HG03097 (cell line): Measurements from ENCODE around the gene SERTM2.
"Not testable (repeated sequence)": the region's sequence is repeated elsewhere in the genome, so short reads cannot be mapped to it uniquely, and the experiment has no call there.

Experiments used
- ATAC-seq: cut with Tn5 transposase; IDR thresholded peaks from one replicate; pipeline ENCODE4 v1.9.1; 2021; ENCODE audit not compliant: unreplicated experiment, low FRiP score

The SERTM2 gene

DNA sequence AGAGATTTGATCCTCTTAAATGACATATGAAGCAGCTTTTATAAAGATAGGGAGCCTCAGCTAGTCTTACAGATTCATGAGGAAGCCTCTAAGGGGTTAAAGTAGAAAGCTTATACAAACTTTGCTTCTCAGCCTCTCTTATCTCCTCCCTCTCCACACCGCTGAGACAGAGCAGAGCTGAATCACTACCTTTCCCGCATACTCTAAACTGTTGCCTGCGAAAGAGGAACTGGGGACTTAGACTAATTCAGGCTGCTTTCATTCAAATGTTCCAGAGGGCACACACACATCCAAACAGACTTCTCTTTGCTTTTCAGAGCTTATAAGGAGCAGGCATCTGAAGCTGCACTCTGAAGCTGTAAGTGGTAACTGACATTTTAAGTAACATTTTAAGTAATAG lies at the start of gene SERTM2:
TSS of gene SERTM2 (plus strand) at position 169 of the 400 bp plus-strand sequence. CDS start 7,213 bp downstream, outside the sequence.
- ATAC-seq: no peak

GRCh38 chrX:111465669-111466068 lies 45.8 kb upstream of the SERTM2 start:
- ATAC-seq: no peak

DNA sequence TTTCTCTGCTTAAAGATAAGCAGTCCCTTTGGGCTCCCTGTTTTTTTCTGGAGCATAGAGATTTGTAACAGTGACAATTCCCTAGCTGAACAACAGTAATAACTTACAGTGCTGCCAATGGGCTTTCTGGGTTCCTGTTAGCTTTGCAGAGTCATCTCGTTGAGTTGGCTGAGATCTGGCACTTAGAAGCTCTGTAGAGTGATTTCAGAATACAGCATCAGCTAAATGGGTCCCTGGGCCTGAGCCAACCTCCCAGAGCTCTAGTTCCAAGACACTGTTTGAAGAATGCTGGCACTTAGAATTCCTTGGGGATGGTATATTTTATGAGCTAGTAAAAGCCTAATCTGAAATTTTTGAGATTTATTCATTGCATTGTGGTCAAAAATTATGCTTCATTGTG lies 43.5 kb upstream of the SERTM2 start:
- ATAC-seq: no peak

DNA sequence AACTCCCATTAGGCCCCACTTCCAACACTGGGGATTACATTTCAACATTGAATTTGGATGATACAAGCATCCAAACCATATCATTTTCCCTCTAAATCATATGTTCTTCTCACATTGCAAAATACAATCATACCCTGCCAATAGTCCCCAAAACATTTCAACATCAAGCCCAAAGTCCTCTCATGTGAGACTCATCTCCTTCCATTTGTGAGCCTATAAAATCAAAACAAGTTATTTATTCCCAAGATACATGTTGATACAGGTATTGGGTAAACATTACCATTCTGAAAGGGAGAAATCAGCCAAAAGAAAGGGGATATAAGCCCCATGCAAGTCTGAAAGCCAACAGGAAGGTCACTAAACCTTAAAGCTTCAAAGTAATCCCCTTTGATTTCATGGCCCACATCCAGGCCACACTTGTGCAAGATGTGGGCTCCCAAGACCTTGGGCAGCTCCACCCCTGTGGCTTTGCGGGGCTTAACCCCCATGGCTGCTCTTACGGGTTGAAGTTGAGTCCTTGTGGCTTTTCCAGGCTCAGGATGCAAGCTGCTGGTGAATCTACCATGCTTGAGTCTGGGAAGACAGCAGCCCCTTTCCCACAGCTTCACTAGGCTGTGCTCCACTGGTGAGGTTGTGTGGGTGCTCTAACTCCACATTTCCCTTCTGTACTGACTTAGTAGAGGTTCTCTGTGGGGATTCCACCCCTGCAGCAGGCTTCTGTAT lies 40.6 kb upstream of the SERTM2 start:
- no peak for ATAC-seq

DNA sequence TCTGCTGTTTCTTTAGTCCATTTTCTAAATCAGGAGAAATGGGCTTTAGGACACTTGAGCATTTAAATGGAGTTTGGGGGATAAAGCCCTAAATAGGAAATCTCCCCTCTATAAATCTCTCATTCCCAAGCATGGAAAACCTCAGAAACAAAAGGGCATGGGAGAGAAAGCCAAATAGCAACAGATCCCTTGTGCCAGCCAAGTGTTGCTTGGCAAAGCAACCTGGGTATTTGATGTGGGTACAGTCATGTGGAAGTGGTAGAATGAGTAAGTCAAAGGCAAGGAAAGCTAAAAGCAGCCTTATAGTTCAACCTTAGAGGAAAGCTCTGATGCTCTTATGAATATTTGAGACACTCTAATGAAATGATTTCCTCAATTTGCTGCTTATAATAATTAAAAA lies 29.5 kb upstream of the SERTM2 start:
- no peak for ATAC-seq

DNA sequence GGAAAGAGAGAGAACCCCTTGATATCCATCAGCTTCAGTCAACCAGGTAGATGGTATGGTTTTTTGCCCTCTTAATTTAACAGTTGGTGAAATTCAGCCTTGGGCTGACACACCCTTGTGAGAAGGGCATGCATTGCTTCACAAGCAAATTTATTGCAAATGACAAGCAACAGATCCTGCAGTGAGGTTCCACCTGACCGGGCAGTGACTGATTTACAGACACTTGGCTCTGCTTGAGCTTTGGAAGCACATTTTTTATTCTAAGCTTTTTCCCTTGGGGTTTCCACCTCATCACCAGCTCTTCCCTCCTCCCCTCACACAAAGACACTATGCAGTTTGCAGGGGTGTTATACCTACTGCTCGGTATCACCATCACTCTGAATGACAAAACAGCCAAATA lies 28.3 kb upstream of the SERTM2 start:
- no peak for ATAC-seq

DNA sequence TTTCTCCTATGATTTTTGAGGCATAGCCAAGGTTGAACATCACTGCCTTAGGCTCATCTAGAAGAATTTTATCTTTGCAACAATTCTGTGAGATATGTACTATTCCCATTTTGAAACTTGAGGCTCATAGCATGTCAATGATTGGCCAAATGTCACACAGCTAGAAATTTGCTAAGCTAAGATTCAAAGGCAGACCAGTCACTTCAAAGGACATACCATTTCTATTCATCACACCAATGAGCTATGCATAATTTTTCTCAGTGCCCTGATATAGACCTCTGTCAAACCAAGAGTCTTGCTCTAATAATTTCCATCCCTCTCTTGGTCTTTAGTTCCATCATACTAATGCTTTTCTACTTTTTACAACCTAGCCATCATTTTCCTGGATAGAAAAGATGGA lies 27.6 kb upstream of the SERTM2 start:
- ATAC-seq: no peak

GRCh38 chrX:111490688-111491087 lies 20.8 kb upstream of the SERTM2 start:
- no peak for ATAC-seq

DNA sequence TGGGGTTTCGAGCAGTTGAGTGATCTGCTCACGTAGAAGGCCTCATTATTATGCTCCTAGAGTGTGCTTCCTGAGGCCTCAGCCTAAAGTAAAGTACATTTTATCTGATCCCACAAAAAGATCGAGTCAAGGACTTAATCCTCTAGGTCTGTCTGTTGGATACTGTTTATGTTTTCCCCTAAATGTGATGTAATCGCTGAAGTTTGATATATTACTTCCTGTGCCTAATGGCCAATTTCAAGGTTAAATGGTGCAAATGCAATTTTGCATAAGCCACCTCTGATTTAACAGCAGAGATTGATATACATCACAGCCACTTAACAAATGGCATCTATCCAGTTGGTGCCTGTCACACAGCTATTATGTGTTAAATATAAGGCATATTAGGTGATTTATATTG lies 19.4 kb upstream of the SERTM2 start:
- ATAC-seq: no peak

DNA sequence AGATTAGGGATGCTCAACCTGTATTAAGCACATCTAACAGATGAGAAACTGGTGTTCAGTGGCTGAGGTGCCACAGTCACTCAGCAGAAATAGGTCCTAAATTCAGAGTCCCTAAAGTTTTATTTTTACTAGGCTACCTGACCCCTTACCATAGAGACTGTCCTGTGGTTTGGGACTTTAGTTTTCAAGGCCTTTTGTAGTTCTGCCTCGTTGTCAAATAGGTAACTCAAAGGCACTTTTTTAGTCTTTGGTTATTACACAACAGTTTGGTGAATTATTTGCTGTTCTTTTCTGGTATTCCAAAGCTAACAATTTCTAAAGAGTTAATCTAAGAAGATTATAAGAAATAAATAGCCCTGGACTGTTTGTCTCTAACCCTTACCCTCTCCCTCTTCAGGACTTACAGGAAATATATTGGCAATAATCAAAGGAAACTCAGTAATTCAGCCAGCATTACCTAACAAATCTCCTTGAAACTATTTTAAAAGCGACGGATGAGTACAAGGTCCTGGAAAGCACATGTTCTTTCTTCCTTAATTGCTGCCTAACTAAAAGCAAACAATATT lies 12.8 kb upstream of the SERTM2 start:
- ATAC-seq: no peak

- no peak for ATAC-seq
Observed at GRCh38 chrX:111503485-111503993, 7.9 kb upstream of the SERTM2 start.

GRCh38 chrX:111504941-111505340 lies 6.5 kb upstream of the SERTM2 start:
- ATAC-seq: no peak

DNA sequence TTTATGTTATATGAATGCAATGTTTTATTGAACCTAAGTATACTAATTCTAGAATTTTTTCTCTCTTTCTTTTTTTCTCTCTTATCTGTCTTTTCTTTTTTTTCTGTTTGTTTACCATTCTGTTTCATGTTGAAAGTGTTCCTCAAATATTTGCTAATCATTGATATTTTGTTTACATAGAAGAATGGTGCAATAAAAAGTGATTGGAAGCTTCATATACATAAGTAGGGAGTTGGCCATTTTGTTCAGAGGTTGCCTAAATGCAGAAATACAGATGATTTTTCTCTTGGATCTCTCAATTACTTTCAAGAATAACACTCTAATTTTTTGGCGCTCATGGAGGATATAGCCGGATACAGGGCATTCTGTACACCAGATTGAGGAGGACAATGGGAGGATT lies 5.7 kb upstream of the SERTM2 start:
- ATAC-seq: no peak

DNA sequence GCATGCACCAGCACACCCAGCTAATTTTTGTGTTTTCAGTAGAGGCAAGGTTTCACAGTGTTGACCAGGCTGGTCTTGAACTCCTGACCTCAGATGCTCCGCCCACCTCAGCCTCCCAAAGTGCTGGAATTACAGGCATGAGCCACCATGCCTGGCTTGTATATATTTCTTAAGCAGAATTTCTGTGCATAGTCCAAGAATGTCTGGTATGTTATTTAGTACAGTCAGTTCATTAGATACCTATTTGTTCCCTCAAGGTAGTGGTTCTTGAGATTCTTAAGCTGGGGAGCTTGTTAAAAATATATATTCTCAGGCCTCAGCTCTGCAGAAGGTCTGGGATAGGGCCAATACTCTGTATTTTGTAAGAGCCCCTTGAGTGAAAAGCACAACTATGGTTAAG lies 4.6 kb upstream of the SERTM2 start:
- no peak for ATAC-seq

DNA sequence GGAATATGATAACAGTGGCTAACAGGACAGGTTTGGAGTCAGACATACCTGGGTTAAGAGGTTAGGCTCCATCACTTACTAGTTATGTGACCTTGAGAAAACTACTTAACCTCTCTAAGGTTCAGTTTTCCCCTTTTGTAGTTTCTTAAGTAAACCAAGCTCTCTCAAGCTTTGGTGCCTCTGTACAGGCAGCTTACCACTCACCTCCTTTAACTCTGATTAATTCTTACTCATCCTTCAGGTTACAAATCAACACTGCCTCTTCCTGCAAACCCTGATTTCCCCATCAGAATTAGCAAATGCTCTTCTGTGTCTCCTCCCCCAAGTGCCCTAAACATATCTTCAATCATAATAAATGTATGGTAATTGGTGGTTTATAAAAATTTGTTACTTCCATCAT lies 3.5 kb upstream of the SERTM2 start:
- ATAC-seq: no peak

DNA sequence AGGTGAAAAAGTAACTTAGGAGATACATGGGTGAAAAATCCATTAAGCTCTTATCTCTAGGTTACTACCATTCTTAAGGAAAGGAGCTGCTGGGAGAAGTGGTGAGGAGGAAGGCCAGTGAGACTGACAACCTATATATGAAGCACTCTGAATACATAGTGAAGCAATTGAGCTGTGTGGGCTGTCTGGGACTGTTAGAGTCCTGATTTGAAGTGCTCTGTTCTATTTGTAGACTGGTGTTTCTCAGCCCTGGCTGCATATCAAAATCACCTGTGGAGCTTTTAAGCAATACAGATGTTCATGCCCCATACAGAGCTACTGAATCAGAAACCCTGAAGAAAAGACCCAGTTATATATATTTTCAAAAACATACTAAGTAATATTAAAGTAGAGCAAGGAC lies 3.9 kb downstream of the SERTM2 start:
- ATAC-seq: no peak

- ATAC-seq: no peak
Observed at GRCh38 chrX:111518667-111519066, 7.2 kb downstream of the SERTM2 start.

DNA sequence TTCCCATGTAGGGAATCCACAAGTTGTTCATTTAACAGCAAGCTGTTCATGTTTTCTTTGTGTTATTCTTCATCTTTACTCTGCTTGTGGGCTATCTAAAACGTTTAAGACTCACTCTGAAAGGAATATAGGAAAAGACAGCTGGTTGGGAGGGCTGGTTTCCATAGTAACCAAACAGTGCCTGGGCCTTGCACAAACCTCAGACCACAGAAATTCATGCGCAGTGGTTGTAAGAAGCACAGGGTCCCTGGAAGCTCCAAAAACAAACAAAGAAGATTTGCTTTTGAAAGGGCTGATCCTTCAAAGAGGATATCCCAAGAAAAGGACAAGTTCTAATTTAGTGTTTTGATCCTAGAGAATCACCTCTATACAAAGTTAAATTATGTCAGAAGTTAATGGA lies 7.8 kb downstream of the SERTM2 start:
- no peak for ATAC-seq

- ATAC-seq: no peak
Observed at GRCh38 chrX:111520506-111520905, 9.1 kb downstream of the SERTM2 start.

GRCh38 chrX:111521169-111521568 lies 9.7 kb downstream of the SERTM2 start:
- ATAC-seq: no peak

DNA sequence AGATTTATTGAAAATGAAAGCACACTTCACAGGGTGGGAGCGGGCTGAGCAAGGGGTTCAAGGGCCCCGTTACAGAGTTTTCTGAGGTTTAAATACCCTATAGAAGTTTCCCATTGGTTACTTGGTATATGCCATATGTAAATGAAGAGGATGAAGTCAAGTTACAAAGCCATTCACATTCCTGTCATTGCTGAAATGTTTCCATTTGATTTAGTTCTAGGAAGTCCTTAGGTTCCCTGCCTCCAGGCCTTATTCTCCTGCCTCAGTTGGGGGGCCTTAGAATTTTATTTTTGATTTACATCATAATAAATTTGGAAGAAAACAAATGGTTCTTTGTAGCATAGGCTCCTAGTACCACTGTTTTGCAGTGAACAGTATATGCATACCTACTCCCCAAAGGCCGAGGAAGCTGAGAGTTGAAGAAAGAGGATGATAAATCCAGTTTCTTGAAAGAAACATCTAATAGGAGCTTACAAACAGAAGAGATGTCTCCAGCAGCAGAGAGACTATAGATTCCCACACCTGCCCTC lies 31.8 kb downstream of the SERTM2 start:
- ATAC-seq: no peak

DNA sequence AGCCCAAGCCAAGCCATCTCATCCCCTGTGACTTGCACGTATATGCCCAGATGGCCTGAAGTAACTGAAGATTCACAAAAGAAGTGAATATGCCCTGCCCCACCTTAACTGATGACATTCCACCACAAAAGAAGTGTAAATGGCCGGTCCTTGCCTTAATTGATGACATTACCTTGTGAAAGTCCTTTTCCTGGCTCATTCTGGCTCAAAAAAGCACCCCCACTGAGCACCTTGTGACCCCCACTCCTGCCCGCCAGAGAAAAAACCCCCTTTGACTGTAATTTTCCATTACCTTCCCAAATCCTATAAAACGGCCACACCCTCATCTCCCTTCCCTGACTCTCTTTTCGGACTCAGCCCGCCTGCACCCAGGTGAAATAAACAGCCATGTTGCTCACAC lies 37.8 kb downstream of the SERTM2 start:
- not testable (repeated sequence) for ATAC-seq
